GM13976 (cell line): Measurements from ENCODE around the gene SLC6A19.

Source experiments
- DNase-seq: peaks from one replicate; pipeline ENCODE4 v3.0.0; 2012; ENCODE audit warnings: low spot score
- CTCF ChIP-seq: IDR thresholded peaks from 2 replicates; pipeline ENCODE4 v1.5.1; 2012; ENCODE audit warnings: borderline replicate concordance, mild to moderate bottlenecking; ENCODE audit not compliant: insufficient read depth; ENCODE audit errors: extremely low read depth, missing control alignments, control extremely low read depth
- in situ Hi-C: fragments of 300-500 bp; cut with MboI; formaldehyde crosslinking; loops from one replicate; pipeline ENCODE4 v1.12.0; 2022; ENCODE audit warnings: low sequenced_read_pairs, mixed read lengths, inconsistent platforms; ENCODE audit not compliant: unreplicated experiment

The SLC6A19 gene

GRCh38 chr5:1172007-1172581 lies 29.3 kb upstream of the SLC6A19 start:
- in situ Hi-C loops = loop anchor here (10.0 kb wide), 1 partner anchor 473 kb away; no protein-coding TSS in a partner anchor
- no peak for TF ChIP-seq CTCF
- DNase-seq = no peak

- no peak for TF ChIP-seq CTCF
- no peak for DNase-seq
- in situ Hi-C loops = loop anchor here (10.0 kb wide), 1 partner anchor 472 kb away; no protein-coding TSS in a partner anchor
Observed at GRCh38 chr5:1172670-1173404, 28.6 kb upstream of the SLC6A19 start.

- in situ Hi-C loops = loop anchor here (10.0 kb wide), 1 partner anchor 471 kb away; no protein-coding TSS in a partner anchor
- no peak for TF ChIP-seq CTCF
- no peak for DNase-seq
Observed at GRCh38 chr5:1173485-1174070, 27.8 kb upstream of the SLC6A19 start.

GRCh38 chr5:1174122-1174936 lies 27.1 kb upstream of the SLC6A19 start:
- in situ Hi-C loops = loop anchor here (10.0 kb wide), 1 partner anchor 470 kb away; no protein-coding TSS in a partner anchor
- TF ChIP-seq CTCF = peak; percentile 72
- peak; percentile 71 for DNase-seq

GRCh38 chr5:1175015-1175414 lies 26.4 kb upstream of the SLC6A19 start:
- no peak for DNase-seq
- TF ChIP-seq CTCF = no peak
- in situ Hi-C loops = loop anchor here (10.0 kb wide), 1 partner anchor 470 kb away; no protein-coding TSS in a partner anchor
